ENCODE data around the gene UBQLN2.

GRCh38 chrX:56615282-56615681 is 51.9 kb downstream of the UBQLN2 start:
- TF ChIP-seq POLR2AphosphoS5 (IDR thresholded peaks at IDR 0.05; ENCODE audit: low read depth, low read length) (no peak), POLR2A (IDR thresholded peaks at IDR 0.05; ENCODE audit: low read depth, low read length) (no peak), TAF1 (IDR thresholded peaks at IDR 0.05; ENCODE audit: borderline replicate concordance, low read depth, low read length) (no peak)

Measured in GM12892 (cell line).